ENCODE measurements around the gene ASXL1. TPM values are rescaled to one million over a fixed set of nuclear protein-coding genes. Genes with fewer than 3 reads are reported as not detected.

Gene ASXL1
- polyA plus RNA-seq, 1 experiment = 40.8 TPM

DNA sequence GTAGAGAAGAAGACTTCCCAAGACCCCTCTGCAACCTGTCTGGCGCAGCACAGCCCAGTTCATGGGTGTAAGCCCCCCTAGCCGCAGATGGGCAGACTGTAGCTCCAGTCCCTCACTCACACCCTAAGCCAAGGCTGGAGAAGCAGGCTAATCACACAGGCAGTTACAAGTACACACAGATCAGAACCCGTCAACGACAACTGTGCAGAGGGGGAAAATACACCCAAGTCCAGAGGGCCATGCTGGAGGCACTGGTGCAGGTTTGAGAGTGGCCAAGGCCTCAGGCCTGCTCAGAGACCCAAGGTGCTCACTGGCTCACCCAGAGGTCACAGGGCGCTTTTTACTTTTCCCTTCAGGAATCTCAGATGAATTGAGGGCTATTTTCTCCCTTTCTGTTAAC lies 120.9 kb downstream of the ASXL1 start:
- H3K27me3 ChIP-seq (ENCODE audit: control insufficient read depth, insufficient read depth, low read length) = no peaks in the 10 kb centered on the region
- H3K4me3 ChIP-seq (ENCODE audit: low read depth, low read length) = no peak overlapping the region
- CTCF ChIA-PET = no interaction called here
- no peak for DNase-seq (ENCODE audit: low read depth)
- H3K36me3 ChIP-seq (ENCODE audit: control insufficient read depth, insufficient read depth, low read length) = peaks cover 2% of the 10 kb centered on the region; the same call in 1 of the 2 replicates
- POLR2A ChIA-PET = no interaction called here
- TF ChIP-seq, protein P1, sequence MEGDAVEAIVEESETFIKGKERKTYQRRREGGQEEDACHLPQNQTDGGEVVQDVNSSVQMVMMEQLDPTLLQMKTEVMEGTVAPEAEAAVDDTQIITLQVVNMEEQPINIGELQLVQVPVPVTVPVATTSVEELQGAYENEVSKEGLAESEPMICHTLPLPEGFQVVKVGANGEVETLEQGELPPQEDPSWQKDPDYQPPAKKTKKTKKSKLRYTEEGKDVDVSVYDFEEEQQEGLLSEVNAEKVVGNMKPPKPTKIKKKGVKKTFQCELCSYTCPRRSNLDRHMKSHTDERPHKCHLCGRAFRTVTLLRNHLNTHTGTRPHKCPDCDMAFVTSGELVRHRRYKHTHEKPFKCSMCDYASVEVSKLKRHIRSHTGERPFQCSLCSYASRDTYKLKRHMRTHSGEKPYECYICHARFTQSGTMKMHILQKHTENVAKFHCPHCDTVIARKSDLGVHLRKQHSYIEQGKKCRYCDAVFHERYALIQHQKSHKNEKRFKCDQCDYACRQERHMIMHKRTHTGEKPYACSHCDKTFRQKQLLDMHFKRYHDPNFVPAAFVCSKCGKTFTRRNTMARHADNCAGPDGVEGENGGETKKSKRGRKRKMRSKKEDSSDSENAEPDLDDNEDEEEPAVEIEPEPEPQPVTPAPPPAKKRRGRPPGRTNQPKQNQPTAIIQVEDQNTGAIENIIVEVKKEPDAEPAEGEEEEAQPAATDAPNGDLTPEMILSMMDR (IDR thresholded peaks at IDR 0.05; ENCODE audit: insufficient read depth, low read depth, low read length) = no peak

DNA sequence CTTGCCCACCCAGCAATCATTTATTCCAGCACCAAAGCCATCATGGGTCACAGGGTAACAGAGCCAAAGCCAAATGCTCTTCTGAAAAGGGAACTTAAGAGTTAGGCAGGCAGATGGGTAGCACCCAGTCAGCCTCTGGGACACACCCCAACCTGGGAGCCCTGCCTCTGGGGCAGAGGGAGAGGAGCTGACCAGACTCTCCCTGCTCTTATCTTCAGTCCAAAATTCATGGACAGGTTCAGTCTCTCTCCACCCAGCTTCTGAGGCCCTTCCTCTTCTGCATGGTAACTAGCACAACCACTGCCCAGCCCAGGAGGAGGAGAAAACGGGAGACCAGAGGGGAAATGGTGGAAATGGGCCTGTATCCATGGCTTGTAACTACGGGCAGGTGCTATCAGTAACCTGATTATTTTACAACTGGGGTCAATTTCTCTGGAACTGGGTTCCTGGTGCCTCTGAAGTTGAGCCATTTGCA lies 121.6 kb downstream of the ASXL1 start:
- no peaks in the 10 kb centered on the region; the same call in 1 of the 2 replicates for H3K36me3 ChIP-seq (ENCODE audit: control insufficient read depth, insufficient read depth, low read length)
- CTCF ChIA-PET = interaction anchor here (0.6 kb wide), 1 partner anchor 144 kb away, joined by 3 read pairs; no protein-coding TSS in a partner anchor
- TF ChIP-seq, protein P1 (IDR thresholded peaks at IDR 0.05; ENCODE audit: insufficient read depth, low read depth, low read length) = no peak
- no peak for DNase-seq (ENCODE audit: low read depth)
- H3K27me3 ChIP-seq (ENCODE audit: control insufficient read depth, insufficient read depth, low read length) = no peaks in the 10 kb centered on the region
- POLR2A ChIA-PET = no interaction called here
- H3K4me3 ChIP-seq (ENCODE audit: low read depth, low read length) = no peak overlapping the region

- no peaks in the 10 kb centered on the region for H3K27me3 ChIP-seq (ENCODE audit: control insufficient read depth, insufficient read depth, low read length)
- no peak overlapping the region for H3K4me3 ChIP-seq (ENCODE audit: low read depth, low read length)
- ChIA-PET CTCF (interaction anchor here (1.6 kb wide), 1 partner anchor 9 kb away, joined by 5 read pairs; no protein-coding TSS in a partner anchor), POLR2A (no interaction called here)
- no peak for DNase-seq (ENCODE audit: low read depth)
- no peaks in the 10 kb centered on the region; the same call in 1 of the 2 replicates for H3K36me3 ChIP-seq (ENCODE audit: control insufficient read depth, insufficient read depth, low read length)
- TF ChIP-seq, protein P1 (IDR thresholded peaks at IDR 0.05; ENCODE audit: insufficient read depth, low read depth, low read length) = no peak
Observed at GRCh38 chr20:32480371-32481241, 122.5 kb downstream of the ASXL1 start.

- no peak for DNase-seq (ENCODE audit: low read depth)
- ChIA-PET POLR2A (no interaction called here), CTCF (interaction anchor here (1.1 to 1.6 kb wide), 2 partner anchors 10 to 24 kb away, joined by 4 to 5 read pairs; no protein-coding TSS in a partner anchor)
- Histone ChIP-seq H3K36me3 (ENCODE audit: control insufficient read depth, insufficient read depth, low read length) (no peaks in the 10 kb centered on the region; the same call in 1 of the 2 replicates), H3K27me3 (ENCODE audit: control insufficient read depth, insufficient read depth, low read length) (no peaks in the 10 kb centered on the region), H3K4me3 (ENCODE audit: low read depth, low read length) (peak overlapping the region; percentile 65)
- TF ChIP-seq, protein P1 (IDR thresholded peaks at IDR 0.05; ENCODE audit: insufficient read depth, low read depth, low read length) = no peak
Observed at GRCh38 chr20:32481311-32482142, 123.4 kb downstream of the ASXL1 start.

DNA sequence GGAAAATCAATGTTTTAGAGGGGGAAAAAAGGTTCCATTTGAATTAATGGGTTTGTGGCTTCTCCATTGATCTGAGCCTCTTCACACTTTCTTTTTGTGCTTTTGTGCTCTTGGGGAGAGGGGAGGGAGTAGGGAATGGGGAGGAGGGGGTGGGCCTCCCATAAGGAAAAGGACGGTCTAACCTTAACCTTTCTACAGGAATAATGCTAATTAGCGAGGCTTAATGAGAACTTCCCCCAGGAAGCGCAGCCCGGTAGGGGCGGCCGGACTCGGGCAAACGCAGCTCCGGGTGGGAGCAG lies 124.0 kb downstream of the ASXL1 start:
- no peaks in the 10 kb centered on the region for H3K27me3 ChIP-seq (ENCODE audit: control insufficient read depth, insufficient read depth, low read length)
- ChIA-PET POLR2A (no interaction called here), CTCF (interaction anchor here (1.1 to 1.6 kb wide), 2 partner anchors 11 to 24 kb away, joined by 4 to 5 read pairs; no protein-coding TSS in a partner anchor)
- DNase-seq (ENCODE audit: low read depth) = no peak
- H3K4me3 ChIP-seq (ENCODE audit: low read depth, low read length) = peak overlapping the region; percentile 65
- TF ChIP-seq, protein P1 (IDR thresholded peaks at IDR 0.05; ENCODE audit: insufficient read depth, low read depth, low read length) = no peak
- no peaks in the 10 kb centered on the region; the same call in 1 of the 2 replicates for H3K36me3 ChIP-seq (ENCODE audit: control insufficient read depth, insufficient read depth, low read length)
